ENCODE results near the gene NAT14. TPM values are rescaled to one million over a fixed set of nuclear protein-coding genes. Genes with fewer than 3 reads are reported as not detected.

Gene NAT14
- total RNA-seq, 2 experiments from 2014 or later: 8.5 to 12.9 TPM

Other genes with a start within 250 kb of the NAT14 start
- 100 to 1,000 TPM; 180 to 200 TPM for gene PPP6R1, start 226.2 kb upstream of the NAT14 start, total RNA-seq
- 10 to 100 TPM; 45.0 to 45.4 TPM for gene HSPBP1, start 205.1 kb upstream of the NAT14 start, total RNA-seq
- gene BRSK1, start 201.2 kb upstream of the NAT14 start, total RNA-seq: 1 to 10 TPM; 3.3 to 5.6 TPM
- not detected for gene TMEM150B, start 159.8 kb upstream of the NAT14 start, total RNA-seq
- gene KMT5C, start 145.3 kb upstream of the NAT14 start, total RNA-seq: 10 to 100 TPM; 34.2 to 35.2 TPM
- under 1 TPM; 0.15 to 0.81 TPM for gene COX6B2, start 130.5 kb upstream of the NAT14 start, total RNA-seq
- gene GARIN5B, start 121.9 kb upstream of the NAT14 start, total RNA-seq: not detected
- under 1 TPM; 0.17 to 0.39 TPM for gene IL11, start 114.7 kb upstream of the NAT14 start, total RNA-seq
- gene TMEM190, start 108.4 kb upstream of the NAT14 start, total RNA-seq: not detected
- 1 to 10 TPM; 6.3 to 7.0 TPM for gene TMEM238, start 100.9 kb upstream of the NAT14 start, total RNA-seq
- gene RPL28, start 99.3 kb upstream of the NAT14 start, total RNA-seq: 1,000 to 10,000 TPM; 2,630 to 2,642 TPM
- gene UBE2S, start 77.4 kb upstream of the NAT14 start, total RNA-seq: 100 to 1,000 TPM; 267 to 275 TPM
- not detected for gene SHISA7, start 41.9 kb upstream of the NAT14 start, total RNA-seq
- gene ISOC2, start 23.5 kb upstream of the NAT14 start, total RNA-seq: 10 to 100 TPM; 24.6 to 24.7 TPM
- not detected for gene C19orf85, start 20.4 kb upstream of the NAT14 start, total RNA-seq
- 1 to 10 TPM; 5.8 to 6.9 TPM for gene ZNF628, start 8.6 kb upstream of the NAT14 start, total RNA-seq
- under 1 TPM in 1 of 2 experiments, not detected in 1; 0.33 TPM for gene SSC5D, start 3.2 kb downstream of the NAT14 start, total RNA-seq
- gene SBK2, start 51.9 kb downstream of the NAT14 start, total RNA-seq: not detected
- gene SBK3, start 60.4 kb downstream of the NAT14 start, total RNA-seq: not detected
- 1 to 10 TPM; 6.6 to 6.7 TPM for gene ZNF579, start 95.7 kb downstream of the NAT14 start, total RNA-seq
- 10 to 100 TPM; 13.8 to 13.9 TPM for gene FIZ1, start 114.3 kb downstream of the NAT14 start, total RNA-seq
- gene ZNF524, start 115.1 kb downstream of the NAT14 start, total RNA-seq: 10 to 100 TPM; 21.5 to 25.1 TPM
- 10 to 100 TPM; 12.0 to 13.3 TPM for gene ZNF865, start 120.5 kb downstream of the NAT14 start, total RNA-seq
- gene ZNF784, start 139.4 kb downstream of the NAT14 start, total RNA-seq: 1 to 10 TPM; 3.9 to 4.4 TPM
- gene ZNF580, start 155.8 kb downstream of the NAT14 start, total RNA-seq: 10 to 100 TPM; 23.4 to 23.5 TPM
- gene ZNF581, start 158.5 kb downstream of the NAT14 start, total RNA-seq: 10 to 100 TPM; 19.2 to 20.1 TPM
- gene CCDC106, start 163.0 kb downstream of the NAT14 start, total RNA-seq: 1 to 10 TPM; 3.6 to 4.0 TPM
- gene U2AF2, start 169.8 kb downstream of the NAT14 start, total RNA-seq: 100 to 1,000 TPM; 249 to 251 TPM
- gene EPN1, start 190.0 kb downstream of the NAT14 start, total RNA-seq: 10 to 100 TPM; 36.0 to 36.1 TPM